ENCODE data around the gene ZBTB34.

The ZBTB34 gene

DNA sequence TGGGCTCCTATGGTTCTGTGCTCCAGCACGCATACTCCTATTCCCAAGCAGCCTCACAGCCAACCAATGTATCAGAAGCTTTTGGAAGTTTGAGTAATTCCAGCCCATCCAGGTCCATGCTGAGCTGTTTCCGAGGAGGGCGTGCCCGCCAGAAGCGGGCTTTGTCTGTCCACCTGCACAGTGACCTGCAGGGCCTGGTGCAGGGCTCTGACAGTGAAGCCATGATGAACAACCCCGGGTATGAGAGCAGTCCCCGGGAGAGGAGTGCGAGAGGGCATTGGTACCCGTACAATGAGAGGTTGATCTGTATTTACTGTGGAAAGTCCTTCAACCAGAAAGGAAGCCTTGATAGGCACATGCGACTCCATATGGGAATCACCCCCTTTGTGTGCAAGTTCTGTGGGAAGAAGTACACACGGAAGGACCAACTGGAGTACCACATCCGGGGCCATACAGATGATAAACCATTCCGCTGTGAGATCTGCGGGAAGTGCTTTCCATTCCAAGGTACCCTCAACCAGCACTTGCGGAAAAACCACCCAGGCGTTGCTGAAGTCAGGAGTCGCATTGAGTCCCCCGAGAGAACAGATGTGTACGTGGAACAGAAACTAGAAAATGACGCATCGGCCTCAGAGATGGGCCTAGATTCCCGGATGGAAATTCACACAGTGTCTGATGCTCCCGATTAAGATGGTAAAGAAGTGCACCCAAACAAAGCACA lies 19.9 kb downstream of the ZBTB34 start:
- no peak for DNase-seq

DNA sequence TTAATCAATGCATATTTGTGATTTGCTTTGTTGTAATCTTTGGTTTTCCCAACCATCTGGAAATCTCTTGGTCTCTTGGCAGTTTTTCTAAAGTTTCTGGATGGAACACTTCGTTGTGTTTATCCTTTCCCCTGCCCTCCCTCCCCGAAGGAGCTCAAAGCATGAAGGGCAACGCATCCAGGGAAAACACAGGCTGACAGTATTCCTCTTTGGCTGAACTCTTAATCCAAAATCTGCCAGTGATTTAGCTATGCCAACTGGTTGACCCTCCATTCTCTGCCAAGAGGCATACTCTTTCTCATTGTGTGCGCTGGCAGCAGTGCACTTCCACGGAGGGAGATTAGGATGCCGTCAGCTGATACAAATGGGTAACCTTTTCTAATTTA lies 20.5 kb downstream of the ZBTB34 start:
- DNase-seq = no peak

DNA sequence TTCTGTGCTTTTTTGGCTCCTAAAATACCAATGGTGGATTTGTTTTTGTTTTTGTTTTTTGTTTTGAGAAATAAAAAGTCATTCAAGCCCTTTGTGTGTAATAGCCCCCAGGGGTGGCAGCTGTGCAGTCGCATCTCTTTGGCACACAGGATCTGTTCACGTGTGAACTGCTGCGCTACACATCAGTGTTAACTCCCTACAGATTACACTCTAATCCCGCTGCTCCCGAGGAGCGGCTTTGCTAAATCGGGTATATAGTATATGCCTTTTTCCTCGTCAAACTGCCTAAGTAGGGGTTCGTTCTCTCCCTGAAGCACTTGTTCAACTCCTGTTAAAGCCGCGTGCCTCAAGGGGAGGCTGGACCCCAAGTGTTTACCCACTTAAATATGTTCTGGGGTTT lies 22.3 kb downstream of the ZBTB34 start:
- DNase-seq = no peak

DNA sequence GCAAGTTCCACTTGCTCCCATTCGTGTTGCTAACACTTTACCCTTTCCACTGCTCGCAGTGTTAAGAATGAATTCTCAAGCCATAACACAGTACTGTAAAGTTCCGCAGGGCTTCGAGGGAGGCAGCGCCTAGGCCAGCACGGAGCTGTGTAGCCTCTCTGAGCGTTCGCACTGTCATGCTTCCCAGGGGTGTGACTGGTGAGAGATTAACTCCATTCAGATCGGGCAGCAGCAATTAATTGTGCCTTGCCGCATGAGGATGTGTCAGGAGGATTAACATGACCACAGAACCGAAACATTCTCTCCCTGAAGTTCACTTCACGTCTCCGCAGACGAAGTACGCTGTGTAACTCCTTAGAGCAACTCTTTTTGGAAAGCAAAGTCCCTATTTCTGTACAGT lies 23.2 kb downstream of the ZBTB34 start:
- DNase-seq = no peak

DNA sequence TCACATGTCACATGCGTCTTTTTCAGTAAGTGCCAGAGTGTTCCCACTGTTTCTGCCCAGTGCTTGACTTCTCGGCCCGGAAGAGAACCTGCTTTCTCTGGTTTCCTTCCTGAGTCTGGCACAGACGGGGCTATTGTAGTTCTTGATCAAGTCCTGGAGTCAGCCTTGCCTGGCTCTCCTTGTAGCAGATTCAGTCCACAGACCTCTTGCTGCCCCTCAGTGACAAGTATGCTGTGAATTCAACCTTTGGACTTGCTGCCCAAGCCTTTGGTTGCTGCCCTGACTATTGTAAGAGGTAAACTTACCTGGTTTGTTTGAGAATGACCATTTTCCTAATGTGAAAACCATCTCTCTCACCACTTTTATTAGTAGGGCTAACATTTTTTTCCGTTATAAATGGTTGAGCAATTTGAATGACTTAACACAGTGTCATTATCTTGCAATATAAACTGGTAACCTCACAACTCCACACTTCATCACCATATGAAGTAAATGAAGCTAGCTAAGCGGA lies 24.7 kb downstream of the ZBTB34 start:
- DNase-seq = no peak

DNA sequence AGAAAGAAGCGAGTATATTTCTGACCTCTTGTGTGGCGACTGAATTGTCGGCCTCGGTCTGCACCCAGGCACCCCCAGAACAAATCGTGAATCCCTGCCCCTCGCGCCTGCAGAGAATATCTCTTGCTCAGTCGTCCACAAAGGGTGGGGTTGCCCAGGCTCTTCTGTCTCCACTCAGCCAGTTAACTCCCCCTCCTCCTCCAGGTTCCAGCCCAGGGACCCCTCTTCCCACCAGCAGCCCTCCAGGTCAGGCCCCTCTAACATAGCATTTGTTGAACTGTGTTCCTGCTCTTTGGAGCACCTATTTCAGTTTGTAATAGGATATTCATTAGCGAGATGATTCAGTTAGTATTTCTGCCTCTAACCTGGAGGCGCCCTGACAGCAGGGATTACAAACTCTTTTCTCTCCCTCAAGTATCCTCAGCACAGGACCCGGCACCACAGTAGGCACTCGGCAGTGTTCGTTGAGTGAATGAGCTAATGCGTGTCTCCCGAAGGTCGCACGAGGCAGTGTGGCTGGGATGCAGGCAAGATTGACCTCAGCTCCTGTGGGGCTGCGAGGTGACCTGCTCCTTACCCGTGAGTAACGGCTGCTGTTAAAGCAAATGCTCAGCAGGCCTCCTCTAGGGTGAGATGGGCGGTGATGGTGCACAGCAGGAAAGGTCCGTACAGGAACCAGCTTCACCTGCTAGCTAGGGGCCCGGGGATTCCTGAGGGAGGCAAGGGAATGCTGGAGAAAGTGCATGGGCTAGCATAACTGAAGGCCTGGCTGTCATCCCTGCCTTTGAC lies 25.8 kb downstream of the ZBTB34 start:
- DNase-seq = no peak

DNA sequence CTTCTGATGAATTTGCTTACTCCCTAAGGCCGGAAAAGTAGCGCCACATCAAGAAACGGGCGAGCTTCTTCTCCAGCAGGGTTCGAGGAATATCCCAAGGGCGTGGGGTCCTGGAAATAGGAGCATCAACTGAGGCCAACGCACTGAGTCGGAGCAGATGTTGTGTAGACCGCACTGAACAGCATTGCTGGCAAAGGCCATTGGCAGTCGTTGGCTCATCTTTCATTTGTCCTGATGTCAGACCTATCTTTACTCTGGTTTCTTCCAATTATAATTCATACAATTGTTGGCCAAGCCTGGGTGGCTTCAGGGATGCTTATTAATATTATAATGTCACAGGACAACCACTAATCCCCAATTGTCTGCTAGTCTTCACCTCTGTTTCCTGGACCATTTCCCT lies 26.5 kb downstream of the ZBTB34 start:
- no peak for DNase-seq

DNA sequence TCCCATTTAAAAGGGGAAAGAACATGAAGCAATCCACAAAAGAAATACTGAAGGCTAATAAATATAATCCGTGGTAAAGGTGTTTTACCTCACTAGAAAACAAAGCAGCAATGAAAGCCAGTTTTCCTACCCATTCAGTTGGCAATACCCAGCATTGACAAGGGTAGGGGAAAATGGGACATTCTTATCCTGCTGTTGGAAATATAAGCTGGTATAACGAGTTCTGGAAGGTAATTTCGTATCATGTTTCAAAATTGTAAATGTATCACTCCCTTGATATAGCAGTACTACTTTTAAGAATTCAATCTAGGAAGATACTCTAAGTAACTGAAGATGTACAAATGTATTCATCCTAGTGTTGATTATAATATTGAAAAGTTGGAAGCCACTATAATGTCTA lies 31.2 kb downstream of the ZBTB34 start:
- no peak for DNase-seq

DNA sequence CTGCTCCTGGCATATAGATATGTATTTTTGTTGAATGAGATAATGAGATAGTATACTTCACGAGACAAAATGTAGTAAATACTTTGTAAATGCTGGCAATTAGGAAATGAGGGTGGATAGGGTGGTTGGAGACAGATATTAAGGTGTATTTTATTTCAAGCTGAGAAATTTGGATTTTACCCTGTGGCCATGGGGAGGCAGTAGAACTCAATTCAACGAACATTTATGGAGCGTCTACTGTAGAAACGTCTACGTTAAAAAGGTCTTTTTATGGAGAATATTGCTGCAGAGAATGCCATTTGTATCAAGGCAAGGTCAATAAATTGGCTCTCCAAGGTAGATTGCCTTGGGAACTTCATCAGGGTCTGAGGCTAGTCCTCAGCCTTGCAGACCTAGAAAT lies 32.6 kb downstream of the ZBTB34 start:
- DNase-seq = no peak

DNA sequence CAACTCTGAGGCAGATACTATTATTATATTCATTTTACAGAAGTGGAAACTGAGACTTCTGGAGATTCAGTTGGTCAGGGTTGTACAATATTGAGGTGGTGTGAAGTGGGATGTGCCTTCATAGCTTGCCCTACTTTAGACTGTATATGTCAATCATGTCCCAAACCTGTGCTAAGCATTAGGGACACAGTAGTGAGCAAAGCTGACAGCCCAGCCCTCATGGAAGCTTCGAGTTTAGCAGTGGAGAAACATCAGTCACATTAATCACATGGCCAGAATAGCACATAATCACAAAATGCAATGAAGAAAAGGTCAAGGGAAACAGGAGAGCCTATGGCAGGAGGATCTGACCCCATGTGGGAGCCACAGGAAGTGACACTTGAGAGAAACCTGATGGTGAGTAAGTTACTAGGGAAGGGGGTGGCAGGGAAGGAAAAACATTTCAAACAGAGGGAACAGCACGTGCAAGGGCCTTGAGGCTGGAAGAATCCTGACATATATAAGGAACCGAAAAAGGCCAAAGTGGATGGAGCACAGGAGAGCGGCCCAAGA lies 33.7 kb downstream of the ZBTB34 start:
- DNase-seq = no peak

DNA sequence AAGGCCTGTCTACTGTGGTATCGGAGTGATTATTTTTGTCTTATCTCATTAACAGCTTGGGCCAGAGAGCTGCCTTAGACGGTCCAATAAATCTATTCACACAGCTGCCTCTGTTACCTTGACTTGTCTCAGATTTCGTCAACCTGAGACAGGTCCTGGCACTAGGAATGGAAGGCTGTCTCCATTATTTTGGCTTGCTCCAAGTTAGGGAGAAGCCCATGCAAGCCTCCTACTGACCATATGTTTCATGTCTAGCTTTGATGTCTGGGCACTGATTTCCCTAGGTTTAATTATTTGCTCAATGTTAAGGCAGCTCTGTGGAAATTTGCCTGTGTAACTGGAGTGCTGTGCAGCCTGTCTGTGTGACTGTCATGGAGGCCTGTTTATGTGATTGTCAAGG lies 41.8 kb downstream of the ZBTB34 start:
- no peak for DNase-seq

DNA sequence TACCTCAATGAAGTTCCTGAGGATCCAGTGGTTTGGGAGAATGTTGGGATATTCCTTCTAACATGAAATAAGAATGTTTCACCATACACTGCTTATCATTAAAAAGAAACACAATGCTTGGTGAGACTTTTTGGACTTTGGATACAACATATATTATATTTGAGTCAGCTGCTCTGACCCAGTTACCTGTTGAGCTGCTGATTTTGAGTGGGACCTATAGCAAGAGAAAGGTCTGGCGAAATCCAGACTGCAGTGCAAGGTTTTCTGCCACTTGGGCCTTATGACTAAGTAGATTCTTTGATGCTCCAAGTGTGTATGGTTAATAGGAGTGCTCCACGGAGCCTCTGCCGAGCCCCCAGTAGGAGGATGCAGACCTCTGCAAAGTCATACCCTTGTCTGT lies 44.1 kb downstream of the ZBTB34 start:
- no peak for DNase-seq

DNA sequence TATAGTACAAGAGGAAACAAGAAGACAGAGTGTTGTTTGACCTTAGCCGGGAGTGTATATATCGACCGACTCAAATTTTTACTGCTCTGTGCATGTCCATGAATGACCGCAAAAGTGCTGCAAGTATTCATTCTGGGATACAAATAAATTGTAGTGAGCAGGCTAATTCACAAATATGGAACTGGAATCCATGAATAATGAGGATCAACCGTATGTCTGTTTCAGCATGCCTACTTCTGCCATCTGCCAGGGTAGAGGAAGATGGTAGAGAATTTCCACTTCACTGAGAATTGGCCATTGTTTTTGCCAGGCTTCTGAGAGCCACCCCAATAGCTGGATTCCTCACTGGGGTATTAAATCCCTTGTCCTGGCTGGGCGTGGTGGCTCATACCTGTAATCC lies 45.7 kb downstream of the ZBTB34 start:
- DNase-seq = no peak

DNA sequence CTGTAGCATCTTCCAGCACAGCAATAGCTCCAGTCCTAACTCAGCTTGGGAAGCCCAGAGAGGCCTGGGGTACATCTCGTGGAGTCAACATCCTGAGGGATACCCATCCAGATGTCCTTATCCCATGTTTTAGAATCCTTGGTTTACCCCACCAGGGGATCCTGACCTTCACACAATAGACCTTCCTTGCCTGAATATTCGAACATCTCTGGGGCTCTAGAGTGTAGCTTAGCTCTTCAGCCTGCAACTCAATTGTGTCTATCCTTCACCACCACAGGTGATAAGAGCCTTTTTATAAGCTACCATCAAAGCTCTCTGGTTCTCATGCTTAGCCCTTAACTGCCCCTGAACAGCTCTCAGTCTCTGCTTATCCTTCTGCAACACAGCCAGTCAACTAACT lies 46.6 kb downstream of the ZBTB34 start:
- DNase-seq = no peak

DNA sequence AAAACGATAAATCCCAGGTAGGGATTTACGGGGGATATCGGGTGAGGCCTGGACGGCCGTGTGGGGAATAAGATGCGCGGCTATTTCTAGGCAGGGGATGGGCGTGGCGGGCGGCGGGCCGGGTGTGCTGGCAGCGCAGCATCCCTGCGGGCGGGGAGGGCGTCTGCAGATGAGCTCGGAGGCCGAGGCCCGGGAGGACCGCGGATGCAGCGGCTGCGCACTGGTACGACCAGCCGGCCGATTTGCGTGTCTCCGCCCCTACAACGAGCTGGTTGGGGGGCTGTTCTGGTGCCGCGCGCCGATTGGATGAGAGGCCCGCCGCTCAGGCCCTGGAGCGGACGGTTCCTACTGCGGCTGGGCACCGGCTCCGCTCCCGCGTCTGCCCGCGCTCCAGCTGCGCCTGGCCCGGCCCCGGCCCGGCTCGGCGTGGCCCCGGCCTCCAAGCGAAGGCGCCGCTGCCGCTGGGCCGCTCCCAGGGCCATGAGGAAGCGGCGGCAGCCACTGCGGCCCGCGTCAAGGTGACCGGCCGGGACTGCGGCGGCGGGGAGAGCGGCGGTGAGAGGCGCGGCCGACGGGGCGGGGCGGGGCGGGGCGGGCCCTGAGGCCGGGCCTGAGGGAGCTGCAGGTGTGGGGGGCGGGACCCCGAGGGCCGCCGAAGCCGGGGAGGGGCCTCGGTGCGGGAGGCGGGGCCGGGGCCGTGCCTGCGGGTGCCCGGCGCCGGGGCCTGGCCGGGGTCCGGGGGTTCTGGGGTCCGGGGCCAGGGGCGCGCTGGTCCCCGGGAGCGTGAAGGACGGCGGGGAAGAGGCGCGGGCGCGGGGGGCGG lies 54.2 kb downstream of the ZBTB34 start, which contains the start of gene RALGPS1:
Gene RALGPS1, plus strand, starts transcription at position 325 of the 823 bp plus-strand sequence. CDS start 47,508 bp downstream, outside the sequence.
- peak; percentile 93 for DNase-seq

DNA sequence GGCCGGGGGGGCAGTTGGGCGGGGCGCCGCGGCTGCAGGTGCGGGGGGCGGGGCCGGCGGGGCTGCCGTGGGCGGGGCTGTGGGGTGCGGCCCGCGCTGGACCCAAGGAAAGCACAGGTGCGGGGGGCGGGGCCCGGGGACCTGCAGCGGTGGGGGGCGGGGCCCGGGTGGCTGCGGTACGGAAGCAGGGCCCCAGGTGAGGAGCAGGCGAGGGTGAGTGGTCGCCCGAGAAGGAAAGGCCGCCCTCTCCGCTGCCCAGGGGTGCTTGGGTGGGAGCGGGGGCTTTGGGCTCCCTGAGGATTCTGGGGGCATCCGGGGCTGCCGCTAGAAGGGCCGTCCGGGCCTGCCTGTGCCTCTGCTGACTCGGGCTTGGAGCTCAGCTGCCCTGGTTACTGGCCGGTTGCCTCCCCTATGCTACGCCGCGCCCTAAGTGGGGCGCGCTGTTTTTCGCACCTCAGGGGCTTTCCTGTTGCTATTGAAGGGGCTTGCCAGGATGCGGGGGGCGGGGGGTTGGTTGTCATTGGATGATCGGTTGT lies 54.9 kb downstream of the ZBTB34 start:
- DNase-seq = peak; percentile 76

DNA sequence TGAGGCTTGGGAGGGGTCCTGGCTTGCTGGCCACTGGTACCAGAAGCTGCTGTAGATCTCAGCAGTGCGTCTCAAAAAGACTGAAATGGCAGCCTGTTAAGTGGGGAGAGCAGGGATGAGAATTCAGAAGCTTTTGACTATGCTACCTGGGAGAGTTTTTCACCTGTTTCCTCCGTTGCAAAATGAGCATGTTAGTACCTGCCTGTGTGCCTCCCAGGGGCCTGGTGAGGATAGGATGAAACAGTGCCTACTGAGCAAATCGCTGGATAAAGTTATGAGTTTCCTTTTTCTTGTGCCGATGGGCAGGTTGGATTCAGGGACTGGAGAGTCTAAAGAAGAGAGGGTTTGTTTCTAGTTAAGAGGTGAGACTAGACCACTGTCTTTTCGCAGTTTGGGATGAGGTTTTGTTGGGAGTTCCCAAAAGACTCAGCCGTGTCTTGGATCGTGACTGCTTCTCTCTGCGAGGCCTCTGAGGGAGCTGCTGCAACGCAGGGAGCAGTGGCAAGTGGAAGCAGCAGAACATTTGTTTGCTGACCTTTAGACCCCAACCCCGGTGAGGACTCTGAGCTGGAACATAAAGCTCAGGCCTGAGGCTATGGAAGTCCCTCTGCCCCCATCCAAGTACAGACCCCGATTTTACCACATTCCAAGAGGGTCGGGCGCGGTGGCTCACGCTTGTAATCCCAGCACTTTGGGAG lies 55.6 kb downstream of the ZBTB34 start:
- no peak for DNase-seq

DNA sequence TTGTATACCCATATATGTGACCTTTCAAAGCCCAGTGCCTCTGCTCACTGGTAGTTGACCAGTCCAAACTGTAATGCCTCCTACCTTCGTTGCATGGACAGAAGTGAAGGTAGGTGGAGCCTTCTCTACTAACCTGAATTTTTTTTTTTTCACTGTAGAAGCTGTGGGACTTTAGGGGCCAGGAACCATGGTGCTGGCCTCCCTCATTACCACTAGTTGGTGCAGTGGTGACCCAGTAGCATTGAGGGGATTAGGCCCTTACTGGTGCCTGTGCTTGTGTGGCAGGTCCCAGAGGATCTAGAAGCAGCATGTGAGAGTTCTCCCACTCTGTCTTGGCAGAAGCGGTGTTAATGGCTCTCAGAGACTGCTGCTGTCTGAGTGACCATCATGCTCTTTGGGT lies 56.5 kb downstream of the ZBTB34 start:
- no peak for DNase-seq

DNA sequence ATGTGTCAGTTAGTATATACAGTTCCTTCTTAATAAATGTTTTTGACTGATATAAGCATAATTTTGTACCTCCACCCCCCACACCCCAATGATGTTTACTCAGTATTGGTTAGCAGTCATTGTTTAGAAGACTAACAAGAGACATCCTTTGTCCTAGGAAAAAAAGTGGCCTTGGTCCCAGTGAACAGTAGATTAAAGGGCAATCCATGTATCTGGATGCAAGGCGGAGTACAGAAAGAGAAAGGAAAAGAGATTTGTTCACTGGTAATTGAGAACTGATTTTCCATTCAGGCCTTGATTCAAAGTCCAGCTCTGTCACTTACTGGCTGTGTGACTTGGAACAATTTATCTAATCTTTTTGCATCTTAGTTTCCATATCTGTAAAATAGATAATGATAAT lies 58.8 kb downstream of the ZBTB34 start:
- DNase-seq = no peak

DNA sequence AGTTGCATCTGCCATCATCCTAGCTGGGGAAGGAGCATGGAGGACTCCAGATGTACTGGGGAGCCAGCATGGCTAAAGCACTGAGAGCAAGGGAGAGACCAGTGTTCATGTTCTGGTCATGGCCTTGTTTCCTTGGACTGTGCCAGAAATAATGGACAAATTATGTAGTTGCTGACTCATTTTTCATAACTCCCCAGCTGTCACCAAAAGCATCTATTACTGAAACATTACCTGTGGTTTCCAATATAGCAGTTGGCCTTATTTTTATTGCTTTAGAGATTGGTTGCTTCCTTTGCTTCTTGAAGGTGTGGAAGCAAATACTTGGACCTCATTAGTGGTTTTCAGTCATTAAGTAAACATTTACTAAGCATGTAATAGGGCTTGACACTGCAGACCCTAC lies 65.4 kb downstream of the ZBTB34 start:
- no peak for DNase-seq

DNA sequence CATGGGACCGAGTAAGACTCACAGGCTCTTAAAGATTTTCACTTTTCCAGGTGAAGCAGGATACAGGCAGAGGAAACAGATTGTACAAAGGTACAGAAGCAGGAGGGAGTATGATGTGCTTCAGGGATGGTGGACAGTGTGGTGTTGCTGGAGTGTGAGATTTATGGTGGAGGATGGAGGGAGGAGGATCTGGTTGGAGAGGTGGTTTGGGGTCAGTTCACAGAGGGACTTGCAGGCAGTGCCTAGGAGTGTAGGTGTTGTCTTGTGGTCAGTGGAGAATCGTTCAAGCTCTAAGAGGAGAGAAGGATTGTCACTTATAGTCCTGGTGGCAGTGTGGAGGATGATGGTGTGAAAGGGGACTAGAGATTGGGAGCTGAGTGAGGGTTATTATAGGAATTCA lies 65.9 kb downstream of the ZBTB34 start:
- no peak for DNase-seq

DNA sequence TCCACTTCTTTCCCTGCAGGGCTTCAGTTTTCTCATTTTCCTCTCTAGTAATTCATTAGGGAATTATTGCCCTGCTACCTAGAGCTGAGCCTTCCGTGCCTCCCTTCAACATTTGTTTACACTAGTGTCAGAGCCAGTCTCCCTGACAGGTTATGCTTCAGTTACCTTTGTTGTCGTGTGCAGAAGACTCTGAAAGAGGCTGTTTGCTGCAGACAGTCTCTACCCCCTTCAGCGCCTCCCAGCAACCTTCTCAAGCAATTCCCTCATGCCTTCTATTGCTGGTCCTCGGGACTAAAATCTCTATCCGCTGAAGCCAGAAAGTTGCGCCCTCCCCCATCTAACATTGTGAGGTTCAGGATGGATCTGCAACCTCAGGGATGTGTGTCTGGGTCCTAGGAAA lies 67.0 kb downstream of the ZBTB34 start:
- DNase-seq = no peak

Measured in CD4-positive, alpha-beta T cell treated with Interleukin-17A for 4 hours (primary cell).